Stimulated activated CD4-positive, alpha-beta T cell treated with anti-CD3 and anti-CD28 coated beads, Interleukin-4, amount 100 ng/mL, for 24 hours (primary cell): ENCODE data around the gene SEMG1.

Experiments
- DNase-seq: peaks from one replicate; pipeline ENCODE4 v3.0.0-alpha.2; 2020

The SEMG1 gene

GRCh38 chr20:45206725-45207124 lies at the start of gene SEMG1:
Gene SEMG1 (plus strand): TSS chr20:45207033. CDS start chr20:45207054, 21 bp downstream.
- no peak for DNase-seq

- no peak for DNase-seq
These were observed 48.9 kb upstream of the SEMG1 start for GRCh38 chr20:45157962-45158361.

GRCh38 chr20:45163083-45163803 lies 43.6 kb upstream of the SEMG1 start:
- no peak for DNase-seq

- no peak for DNase-seq
These were observed 41.9 kb upstream of the SEMG1 start for GRCh38 chr20:45164906-45165305.

- DNase-seq, result no peak
These were observed 33.3 kb upstream of the SEMG1 start for GRCh38 chr20:45173522-45173921.

GRCh38 chr20:45174434-45175364 lies 32.1 kb upstream of the SEMG1 start, which contains the start of gene PI3:
Gene PI3 (plus strand): TSS chr20:45174902. CDS start chr20:45174923, 21 bp downstream.
- DNase-seq, result no peak

- DNase-seq, result no peak
These were observed 30.1 kb upstream of the SEMG1 start for GRCh38 chr20:45176526-45177267.

GRCh38 chr20:45179166-45179565 lies 27.7 kb upstream of the SEMG1 start:
- no peak for DNase-seq

- DNase-seq, result no peak
These were observed 25.2 kb upstream of the SEMG1 start for GRCh38 chr20:45181639-45182038.

GRCh38 chr20:45183084-45183483 lies 23.7 kb upstream of the SEMG1 start:
- DNase-seq, result no peak

- DNase-seq, result no peak
These were observed 19.1 kb upstream of the SEMG1 start for GRCh38 chr20:45187693-45188092.

GRCh38 chr20:45189067-45189609 lies 17.7 kb upstream of the SEMG1 start:
- DNase-seq, result no peak

- no peak for DNase-seq
These were observed 17.0 kb upstream of the SEMG1 start for GRCh38 chr20:45189861-45190260.

- no peak for DNase-seq
These were observed 14.9 kb upstream of the SEMG1 start for GRCh38 chr20:45191926-45192325.

GRCh38 chr20:45193331-45193730 lies 13.5 kb upstream of the SEMG1 start:
- DNase-seq, result no peak

- no peak for DNase-seq
These were observed 3.1 kb downstream of the SEMG1 start for GRCh38 chr20:45209924-45210323.

GRCh38 chr20:45211569-45212474 lies 5.0 kb downstream of the SEMG1 start:
- no peak for DNase-seq

- no peak for DNase-seq
These were observed 6.0 kb downstream of the SEMG1 start for GRCh38 chr20:45212836-45213235.

- DNase-seq, result no peak
These were observed 11.3 kb downstream of the SEMG1 start for GRCh38 chr20:45218124-45218523.

GRCh38 chr20:45218636-45219035 lies 11.8 kb downstream of the SEMG1 start:
- DNase-seq, result no peak

GRCh38 chr20:45221076-45221475 lies 14.2 kb downstream of the SEMG1 start, which contains the start of gene SEMG2:
Gene SEMG2 (plus strand): TSS chr20:45221373. CDS start chr20:45221390, 17 bp downstream.
- no peak for DNase-seq

- no peak for DNase-seq
These were observed 16.3 kb downstream of the SEMG1 start for GRCh38 chr20:45223136-45223535.
